AG09319 (cell line): Measurements from ENCODE around the gene HDAC6.
"Not testable (repeated sequence)": the region's sequence is repeated elsewhere in the genome, so short reads cannot be mapped to it uniquely, and the experiment has no call there.

ENCODE experiments used
- DNase-seq: peaks from one replicate; pipeline ENCODE4 v3.0.0-alpha.2; 2010; ENCODE audit warnings: low read depth; ENCODE audit errors: extremely low read depth
- CTCF ChIP-seq: IDR thresholded peaks from 2 replicates; pipeline ENCODE4 v1.5.1; 2011; ENCODE audit warnings: low read depth, mild to moderate bottlenecking, inconsistent platforms, low read length, moderate library complexity

The HDAC6 gene

GRCh38 chrX:48814722-48815121 is 12.9 kb downstream of the HDAC6 start:
- no peak for TF ChIP-seq CTCF

DNA sequence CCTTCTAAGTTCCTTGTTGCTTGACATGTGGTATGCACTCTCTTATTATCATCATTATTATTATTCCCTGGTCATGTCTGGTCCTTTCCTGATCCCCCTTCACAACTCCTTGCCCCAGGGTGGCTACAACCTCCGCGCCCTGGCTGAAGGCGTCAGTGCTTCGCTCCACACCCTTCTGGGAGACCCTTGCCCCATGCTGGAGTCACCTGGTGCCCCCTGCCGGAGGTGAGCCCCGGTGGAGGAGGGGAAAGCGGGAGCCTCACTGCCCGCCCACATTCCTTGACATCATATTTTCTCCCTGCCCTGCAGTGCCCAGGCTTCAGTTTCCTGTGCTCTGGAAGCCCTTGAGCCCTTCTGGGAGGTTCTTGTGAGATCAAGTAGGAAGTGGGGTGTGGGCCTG is 13.4 kb downstream of the HDAC6 start:
- DNase-seq, result no peak
- TF ChIP-seq CTCF, result no peak

More at GRCh38 chrX:48814722-48815121, 12.9 kb downstream of the HDAC6 start:
- no peak for DNase-seq

DNA sequence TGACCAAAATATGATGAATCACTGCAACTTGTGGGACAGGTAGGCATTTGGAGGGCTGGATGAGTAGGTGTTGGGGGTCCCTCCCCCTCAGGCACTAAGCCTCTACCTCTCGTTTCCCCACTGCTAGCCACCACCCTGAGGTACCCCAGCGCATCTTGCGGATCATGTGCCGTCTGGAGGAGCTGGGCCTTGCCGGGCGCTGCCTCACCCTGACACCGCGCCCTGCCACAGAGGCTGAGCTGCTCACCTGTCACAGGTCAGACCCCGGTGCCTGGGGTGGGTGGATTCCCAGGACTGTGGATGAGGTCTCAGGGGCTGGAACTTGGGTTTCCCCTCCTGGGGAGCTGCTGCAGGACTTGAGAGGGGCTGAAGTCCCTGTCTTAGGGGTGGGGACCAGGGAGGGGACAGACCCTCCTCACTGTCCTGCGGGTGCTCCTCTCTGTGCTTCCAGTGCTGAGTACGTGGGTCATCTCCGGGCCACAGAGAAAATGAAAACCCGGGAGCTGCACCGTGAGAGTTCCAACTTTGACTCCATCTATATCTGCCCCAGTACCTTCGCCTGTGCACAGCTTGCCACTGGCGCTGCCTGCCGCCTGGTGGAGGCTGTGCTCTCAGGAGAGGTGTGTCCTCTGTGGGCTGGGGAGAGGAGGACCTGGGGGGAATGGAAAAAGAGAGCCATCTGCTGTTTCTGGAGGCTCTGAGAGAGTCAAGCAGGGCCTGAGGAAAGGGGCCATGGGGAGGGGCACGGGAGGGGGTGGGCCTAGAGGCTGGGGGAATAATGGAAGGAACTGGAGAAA is 14.3 kb downstream of the HDAC6 start:
- no peak for TF ChIP-seq CTCF
- no peak for DNase-seq

- TF ChIP-seq CTCF, result no peak
- DNase-seq, result no peak
Measured at GRCh38 chrX:48818098-48818497, 16.2 kb downstream of the HDAC6 start.

- TF ChIP-seq CTCF, result no peak
Measured at GRCh38 chrX:48818866-48819265, 17.0 kb downstream of the HDAC6 start.

DNA sequence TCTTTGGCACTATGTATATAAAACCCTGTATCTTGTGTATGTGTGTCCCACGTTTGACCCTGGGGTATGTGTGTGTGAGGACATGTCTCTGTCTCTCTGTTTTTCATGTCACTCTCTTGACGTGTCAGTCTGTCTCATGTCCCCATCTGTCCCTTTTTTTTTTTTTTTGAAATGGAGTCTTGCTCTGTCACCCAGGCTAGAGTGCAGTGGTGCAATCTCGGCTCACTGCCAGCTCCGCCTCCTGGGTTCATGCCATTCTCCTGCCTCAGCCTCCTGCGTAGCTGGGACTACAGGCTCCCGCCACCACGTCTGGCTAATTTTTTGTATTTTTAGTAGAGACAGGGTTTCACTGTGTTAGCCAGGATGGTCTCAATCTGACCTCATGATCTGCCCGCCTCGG is 17.5 kb downstream of the HDAC6 start:
- not testable (repeated sequence) for DNase-seq

More at GRCh38 chrX:48818866-48819265, 17.0 kb downstream of the HDAC6 start:
- DNase-seq, result no peak

DNA sequence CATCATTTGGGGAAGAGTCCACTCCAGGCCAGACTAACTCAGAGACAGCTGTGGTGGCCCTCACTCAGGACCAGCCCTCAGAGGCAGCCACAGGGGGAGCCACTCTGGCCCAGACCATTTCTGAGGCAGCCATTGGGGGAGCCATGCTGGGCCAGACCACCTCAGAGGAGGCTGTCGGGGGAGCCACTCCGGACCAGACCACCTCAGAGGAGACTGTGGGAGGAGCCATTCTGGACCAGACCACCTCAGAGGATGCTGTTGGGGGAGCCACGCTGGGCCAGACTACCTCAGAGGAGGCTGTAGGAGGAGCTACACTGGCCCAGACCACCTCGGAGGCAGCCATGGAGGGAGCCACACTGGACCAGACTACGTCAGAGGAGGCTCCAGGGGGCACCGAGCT is 21.2 kb downstream of the HDAC6 start:
- TF ChIP-seq CTCF, result no peak

DNA sequence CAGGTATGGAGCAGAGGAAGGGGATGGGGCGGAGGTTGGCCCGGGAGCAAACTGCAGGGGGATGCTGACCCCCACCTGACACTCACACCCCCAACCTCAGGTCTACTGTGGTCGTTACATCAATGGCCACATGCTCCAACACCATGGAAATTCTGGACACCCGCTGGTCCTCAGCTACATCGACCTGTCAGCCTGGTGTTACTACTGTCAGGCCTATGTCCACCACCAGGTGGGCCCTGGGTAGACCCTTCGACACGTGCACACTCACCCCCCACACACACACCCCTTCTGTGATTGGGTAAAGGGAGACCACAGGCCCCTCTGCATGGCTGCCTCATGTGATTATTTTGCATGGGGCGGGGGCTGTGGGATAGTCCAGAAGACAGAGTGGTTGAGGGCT is 22.2 kb downstream of the HDAC6 start:
- no peak for TF ChIP-seq CTCF
- no peak for DNase-seq

More for the DNA sequence above, 21.2 kb downstream of the HDAC6 start:
- DNase-seq, result no peak
